Measurements from ENCODE around the gene CCDC97. TPM values are rescaled to one million over a fixed set of nuclear protein-coding genes. Genes with fewer than 3 reads are reported as not detected.
"Not testable (repeated sequence)": the region's sequence is repeated elsewhere in the genome, so short reads cannot be mapped to it uniquely, and the experiment has no call there.

The CCDC97 gene
- total RNA-seq, 4 donors from 2014 or later: 10.1 to 22.4 (median 15.4) TPM

- in situ Hi-C loops (cut with MboI; ENCODE audit: low pct_ligation_motif_present in 1 of 4, low pct_unique_long_range_greater_than_20kb in 1 of 4, low sequenced_read_pairs in 3 of 4): no loop called here
- no peak for TF ChIP-seq CTCF (IDR thresholded peaks at IDR 0.05)
- TF ChIP-seq POLR2A (IDR thresholded peaks at IDR 0.05): no peak
- no peak for TF ChIP-seq POLR2AphosphoS5 (IDR thresholded peaks at IDR 0.05)
- TF ChIP-seq EP300 (IDR thresholded peaks at IDR 0.05; ENCODE audit: low read depth): no peak
- DNase-seq: no peak
- no peak overlapping the region for H3K4me3 ChIP-seq
- H3K4me1 ChIP-seq: no peaks in the 10 kb centered on the region
- H3K27ac ChIP-seq: no peak overlapping the region
- peaks cover 0 to 100% (median 51%) of the 10 kb centered on the region in 4 donors for H3K36me3 ChIP-seq
- intact Hi-C loops (cut with DNase I; ENCODE audit: low total_unique reads): no loop called here
- no peaks in the 10 kb centered on the region for H3K27me3 ChIP-seq
- H3K9me3 ChIP-seq: no peaks in the 10 kb centered on the region
- WGBS, 2 donors (ENCODE audit: low coverage in 1 of 2): 52 to 80% methylated on average over 3 of the region's 3 CpGs
These were observed 33.7 kb upstream of the CCDC97 start for GRCh38 chr19:41276231-41276630.

GRCh38 chr19:41278478-41278877 lies 31.5 kb upstream of the CCDC97 start:
- 89 to 100% methylated on average over 2 of the region's 2 CpGs for WGBS, 2 donors (ENCODE audit: low coverage in 1 of 2)
- Histone ChIP-seq H3K4me1 (no peaks in the 10 kb centered on the region), H3K27ac (no peak overlapping the region), H3K27me3 (no peaks in the 10 kb centered on the region), H3K4me3 (no peak overlapping the region), H3K9me3 (no peaks in the 10 kb centered on the region), H3K36me3 (peaks cover 0 to 97% (median 48%) of the 10 kb centered on the region in 4 donors)
- in situ Hi-C loops (cut with MboI; ENCODE audit: low pct_ligation_motif_present in 1 of 4, low pct_unique_long_range_greater_than_20kb in 1 of 4, low sequenced_read_pairs in 3 of 4) (no loop called here), intact Hi-C loops (cut with DNase I; ENCODE audit: low total_unique reads) (no loop called here)
- no peak for DNase-seq
- no peak for TF ChIP-seq POLR2AphosphoS5 (IDR thresholded peaks at IDR 0.05)
- no peak for TF ChIP-seq CTCF (IDR thresholded peaks at IDR 0.05)
- TF ChIP-seq POLR2A (IDR thresholded peaks at IDR 0.05): no peak
- TF ChIP-seq EP300 (IDR thresholded peaks at IDR 0.05; ENCODE audit: low read depth): no peak

GRCh38 chr19:41288673-41289530 lies 21.1 kb upstream of the CCDC97 start:
- 80 to 85% methylated on average over 3 of the region's 3 CpGs for WGBS, 2 donors (ENCODE audit: low coverage in 1 of 2)
- H3K36me3 ChIP-seq: peaks cover 0 to 84% (median 40%) of the 10 kb centered on the region in 4 donors
- in situ Hi-C loops (cut with MboI; ENCODE audit: low pct_ligation_motif_present in 1 of 4, low pct_unique_long_range_greater_than_20kb in 1 of 4, low sequenced_read_pairs in 3 of 4): no loop called here

GRCh38 chr19:41289814-41290213 lies 20.2 kb upstream of the CCDC97 start:
- H3K9me3 ChIP-seq; intact Hi-C loops (cut with DNase I; ENCODE audit: low total_unique reads); H3K27me3 ChIP-seq; H3K4me3 ChIP-seq; H3K4me1 ChIP-seq; H3K27ac ChIP-seq; in situ Hi-C loops (cut with MboI; ENCODE audit: low pct_ligation_motif_present in 1 of 4, low pct_unique_long_range_greater_than_20kb in 1 of 4, low sequenced_read_pairs in 3 of 4); DNase-seq: not testable (repeated sequence)
- 94 to 97% methylated on average over 8 of the region's 8 CpGs for WGBS, 2 donors (ENCODE audit: low coverage in 1 of 2)
- H3K36me3 ChIP-seq: peaks cover 0 to 84% (median 40%) of the 10 kb centered on the region in 4 donors

More at GRCh38 chr19:41288673-41289530, 21.1 kb upstream of the CCDC97 start:
- Histone ChIP-seq H3K27me3 (no peaks in the 10 kb centered on the region), H3K4me1 (no peaks in the 10 kb centered on the region), H3K4me3 (no peak overlapping the region), H3K27ac (no peak overlapping the region), H3K9me3 (no peaks in the 10 kb centered on the region)
- TF ChIP-seq POLR2A (IDR thresholded peaks at IDR 0.05) (no peak), EP300 (IDR thresholded peaks at IDR 0.05; ENCODE audit: low read depth) (no peak), POLR2AphosphoS5 (IDR thresholded peaks at IDR 0.05) (no peak), CTCF (IDR thresholded peaks at IDR 0.05) (no peak)
- DNase-seq: no peak
- intact Hi-C loops (cut with DNase I; ENCODE audit: low total_unique reads): no loop called here
